OCI-LY3 (cell line): ENCODE measurements around the gene FGGY.

ENCODE experiments used
- H2AFZ ChIP-seq: fragments of 200-600, 300-600 bp; shearing (Covaris generic); 2 replicates; pipeline ENCODE4 v1.6.0; 2014; ENCODE audit warnings: antibody characterized with exemption, low read depth, low read length
- H3K27ac ChIP-seq: fragments of 200-600, 300-600 bp; sonication (generic); 2 replicates; pipeline ENCODE4 v1.5.1; 2014; ENCODE audit warnings: mild to moderate bottlenecking, low read length, moderate library complexity, mixed read lengths
- H3K27me3 ChIP-seq: fragments of 200-600, 300-600 bp; sonication (generic); 2 replicates; pipeline ENCODE4 v1.6.1; 2014; ENCODE audit warnings: low read depth, low read length, mixed read lengths
- H3K36me3 ChIP-seq: fragments of 200-600, 300-600 bp; sonication (generic); replicated peaks from 2 replicates; pipeline ENCODE3; 2014; ENCODE audit warnings: low read depth, low read length, mixed read lengths
- H3K4me1 ChIP-seq: fragments of 300-600, 200-600 bp; sonication (generic); 2 replicates; pipeline ENCODE4 v1.6.1; 2014; ENCODE audit warnings: low read length, mixed read lengths
- H3K4me2 ChIP-seq: fragments of 200-600, 300-600 bp; sonication (generic); 2 replicates; pipeline ENCODE4 v1.6.1; 2014; ENCODE audit warnings: low read length, mixed read lengths
- H3K4me3 ChIP-seq: fragments of 300-600, 200-600 bp; sonication (generic); 2 replicates; pipeline ENCODE4 v1.5.1; 2014; ENCODE audit warnings: antibody characterized with exemption, mild to moderate bottlenecking, low read length, moderate library complexity
- H3K79me2 ChIP-seq: fragments of 300-600, 200-600 bp; shearing (Covaris generic); 2 replicates; pipeline ENCODE4 v1.6.1; 2014; ENCODE audit warnings: mild to moderate bottlenecking, low read length, mixed read lengths
- H3K9ac ChIP-seq: fragments of 300-600, 200-600 bp; shearing (Covaris generic); 2 replicates; pipeline ENCODE4 v1.6.0; 2014; ENCODE audit warnings: mild to moderate bottlenecking, low read length, moderate library complexity
- H3K9me3 ChIP-seq: fragments of 200-600, 300-600 bp; shearing (Covaris generic); 2 replicates; pipeline ENCODE4 v1.6.1; 2014; ENCODE audit warnings: low read length, mixed read lengths; ENCODE audit not compliant: insufficient read depth
- H4K20me1 ChIP-seq: fragments of 200-600, 300-600 bp; sonication (generic); 2 replicates; pipeline ENCODE4 v1.6.1; 2016; ENCODE audit warnings: low read length, mixed read lengths; ENCODE audit not compliant: insufficient read depth
- CTCF ChIP-seq: fragments of 200-600, 300-600 bp; sonication (generic); IDR thresholded peaks from 2 replicates; pipeline ENCODE4 v1.5.1; 2014; ENCODE audit warnings: antibody characterized with exemption, low read length, low read depth
- EZH2phosphoT487 ChIP-seq: fragments of 200-600 bp; shearing (Covaris generic); IDR thresholded peaks from 2 replicates; pipeline ENCODE4 v1.6.1; 2018; ENCODE audit warnings: antibody characterized with exemption, mixed run types, low read depth

FGGY gene

DNA sequence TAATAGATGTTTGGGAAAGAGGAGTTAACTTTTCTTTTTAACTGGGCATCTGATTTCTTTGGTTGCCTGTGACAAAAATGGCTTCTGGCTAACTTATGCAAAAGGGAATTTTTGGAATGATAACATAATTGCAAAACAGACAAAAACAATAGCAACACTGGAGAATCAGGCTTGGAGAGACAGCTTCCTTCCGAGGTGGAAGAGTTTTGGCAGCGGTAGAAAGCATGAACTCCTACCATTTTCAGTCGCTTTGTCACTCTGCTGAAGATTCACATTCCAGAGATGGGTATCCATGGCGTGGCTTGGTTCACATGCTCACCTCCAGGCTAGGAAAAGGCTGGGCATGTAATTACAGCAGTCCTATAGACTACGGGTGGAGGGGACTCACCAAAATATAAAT lies 17.2 kb upstream of the FGGY start:
- no peak overlapping the region for H3K27ac ChIP-seq
- no peaks in the 10 kb centered on the region for H3K36me3 ChIP-seq
- H3K4me3 ChIP-seq = no peak overlapping the region
- no peaks in the 10 kb centered on the region for H4K20me1 ChIP-seq
- peaks cover 30% of the 10 kb centered on the region for H3K4me1 ChIP-seq
- H2AFZ ChIP-seq = no peak overlapping the region
- H3K27me3 ChIP-seq = no peaks in the 10 kb centered on the region
- H3K9ac ChIP-seq = no peak overlapping the region
- TF ChIP-seq EZH2phosphoT487 = no peak
- no peak for TF ChIP-seq CTCF
- H3K4me2 ChIP-seq = no peak overlapping the region
- H3K79me2 ChIP-seq = no peaks in the 10 kb centered on the region
- H3K9me3 ChIP-seq = no peaks in the 10 kb centered on the region

- peaks cover 20% of the 10 kb centered on the region for H3K4me1 ChIP-seq
- H4K20me1 ChIP-seq = no peaks in the 10 kb centered on the region
- TF ChIP-seq EZH2phosphoT487 (no peak), CTCF (no peak)
- H3K27me3 ChIP-seq = no peaks in the 10 kb centered on the region
- H3K9me3 ChIP-seq = no peaks in the 10 kb centered on the region
- H3K4me3 ChIP-seq = no peak overlapping the region
- H3K9ac ChIP-seq = no peak overlapping the region
- 0 out of 2 replicates have a peak overlapping the region, but pooled peaks have one; percentile 17 for H3K4me2 ChIP-seq
- no peaks in the 10 kb centered on the region for H3K36me3 ChIP-seq
- no peak overlapping the region for H3K27ac ChIP-seq
- H3K79me2 ChIP-seq = no peaks in the 10 kb centered on the region
- no peak overlapping the region for H2AFZ ChIP-seq
These were observed 13.9 kb upstream of the FGGY start for GRCh38 chr1:59282951-59283350.

DNA sequence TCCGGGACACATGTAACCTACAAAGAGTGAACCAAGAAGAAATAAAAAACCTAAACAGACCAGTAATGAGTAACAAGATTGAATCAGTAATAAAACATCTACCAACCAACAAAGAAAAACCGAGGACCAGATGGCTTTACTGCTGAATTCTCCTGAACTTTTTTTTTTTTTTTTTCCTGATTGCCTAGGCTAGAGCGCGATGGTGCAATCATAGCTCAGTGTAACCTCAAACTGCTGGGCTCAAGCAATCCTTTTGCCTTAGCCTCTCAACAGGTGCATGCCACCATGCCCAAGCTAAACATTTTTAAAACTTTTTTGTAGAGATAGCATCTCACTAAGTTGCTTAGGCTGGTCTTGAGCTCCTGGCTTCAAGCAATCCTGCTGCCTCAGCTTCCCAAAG lies 11.2 kb upstream of the FGGY start:
- no peaks in the 10 kb centered on the region for H3K9me3 ChIP-seq
- H3K4me2 ChIP-seq = no peak overlapping the region
- H3K9ac ChIP-seq = no peak overlapping the region
- H2AFZ ChIP-seq = no peak overlapping the region
- H3K79me2 ChIP-seq = no peaks in the 10 kb centered on the region
- H3K27me3 ChIP-seq = no peaks in the 10 kb centered on the region
- no peak overlapping the region for H3K4me3 ChIP-seq
- no peaks in the 10 kb centered on the region for H3K36me3 ChIP-seq
- H3K27ac ChIP-seq = no peak overlapping the region
- no peaks in the 10 kb centered on the region for H4K20me1 ChIP-seq
- TF ChIP-seq EZH2phosphoT487 (no peak), CTCF (no peak)
- H3K4me1 ChIP-seq = peaks cover 25% of the 10 kb centered on the region

DNA sequence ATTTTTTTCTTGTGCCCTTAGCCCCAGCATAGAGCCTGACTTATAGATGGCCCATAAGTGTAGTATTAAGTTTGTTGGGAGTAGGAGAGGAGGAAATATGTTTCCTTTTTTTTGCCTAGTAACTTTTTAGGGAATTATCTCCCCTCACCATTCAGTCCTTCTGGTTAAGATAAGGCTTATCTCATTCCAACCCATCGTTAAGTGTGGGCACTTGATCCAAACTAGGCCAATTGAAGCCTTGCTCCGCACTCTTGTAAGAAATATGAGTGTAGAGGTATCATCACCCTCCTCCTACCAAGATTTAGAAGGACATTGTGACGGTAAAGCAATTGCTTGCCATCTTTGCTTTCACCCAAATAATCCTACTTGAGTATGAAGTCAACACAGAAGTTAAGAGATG lies 8.8 kb upstream of the FGGY start:
- Histone ChIP-seq H4K20me1 (no peaks in the 10 kb centered on the region), H3K27ac (no peak overlapping the region), H3K36me3 (no peaks in the 10 kb centered on the region), H2AFZ (no peak overlapping the region), H3K27me3 (no peaks in the 10 kb centered on the region), H3K79me2 (no peaks in the 10 kb centered on the region), H3K4me1 (peaks cover 25% of the 10 kb centered on the region), H3K4me3 (no peak overlapping the region), H3K4me2 (no peak overlapping the region), H3K9me3 (no peaks in the 10 kb centered on the region), H3K9ac (no peak overlapping the region)
- TF ChIP-seq EZH2phosphoT487 (no peak), CTCF (no peak)
